Neural cell (in vitro differentiated cells): ENCODE data around the gene ETV6. TPM values are rescaled to one million over a fixed set of nuclear protein-coding genes. Genes with fewer than 3 reads are reported as not detected.

Experiments used
- H2AFZ ChIP-seq: fragments of 200-600, 300-800 bp; sonication (generic), shearing (Covaris generic); 2 replicates; pipeline ENCODE4 v1.6.0; 2014; ENCODE audit warnings: low read depth, mild to moderate bottlenecking, antibody characterized with exemption, low read length, moderate library complexity
- H3F3A ChIP-seq: fragments of 200-600 bp; shearing (Covaris generic); 2 replicates; pipeline ENCODE4 v1.6.1; 2016; ENCODE audit warnings: mild to moderate bottlenecking, moderate library complexity, mixed read lengths, antibody characterized with exemption, low read length; ENCODE audit not compliant: insufficient read depth, poor library complexity, severe bottlenecking
- H3K27ac ChIP-seq: fragments of 200-600, 300-800 bp; sonication (generic), shearing (Covaris generic); 2 replicates; pipeline ENCODE4 v1.5.1; 2014; ENCODE audit warnings: mild to moderate bottlenecking, low read length, moderate library complexity
- H3K27me3 ChIP-seq: fragments of 300-800, 200-600 bp; sonication (generic), shearing (Covaris generic); 2 replicates; pipeline ENCODE4 v1.6.0; 2014; ENCODE audit warnings: mild to moderate bottlenecking, low read depth, low read length, moderate library complexity; ENCODE audit not compliant: insufficient read depth
- H3K36me3 ChIP-seq: fragments of 300-800, 200-600 bp; sonication (generic), shearing (Covaris generic); 2 replicates; pipeline ENCODE4 v1.5.1; 2014; ENCODE audit warnings: mild to moderate bottlenecking, antibody characterized with exemption, low read length, moderate library complexity; ENCODE audit not compliant: insufficient read depth
- H3K4me2 ChIP-seq: fragments of 300-800, 200-600 bp; sonication (generic), shearing (Covaris generic); 2 replicates; pipeline ENCODE4 v1.6.0; 2014; ENCODE audit warnings: mild to moderate bottlenecking, low read length
- H3K4me3 ChIP-seq: fragments of 300-800, 200-600 bp; sonication (generic), shearing (Covaris generic); 2 replicates; pipeline ENCODE4 v1.5.1; 2014; ENCODE audit warnings: mild to moderate bottlenecking, low read length, moderate library complexity
- H3K79me2 ChIP-seq: fragments of 200-600 bp; shearing (Covaris generic); replicated peaks from 2 replicates; pipeline ENCODE4 v1.6.0; 2014; ENCODE audit warnings: mild to moderate bottlenecking, low read length, moderate library complexity; ENCODE audit not compliant: insufficient read depth
- H3K9ac ChIP-seq: fragments of 300-800, 200-600 bp; sonication (generic), shearing (Covaris generic); 2 replicates; pipeline ENCODE4 v1.6.1; 2016; ENCODE audit warnings: mild to moderate bottlenecking, low read length, mixed read lengths
- H3K9me2 ChIP-seq: fragments of 200-600 bp; shearing (Covaris generic); 2 replicates; pipeline ENCODE4 v1.6.1; 2016; ENCODE audit warnings: mild to moderate bottlenecking, low read length, mixed read lengths; ENCODE audit not compliant: insufficient read depth
- H3K9me3 ChIP-seq: fragments of 200-600, 300-800 bp; sonication (generic), shearing (Covaris generic); 2 replicates; pipeline ENCODE4 v1.6.1; 2016; ENCODE audit warnings: mild to moderate bottlenecking, mixed run types, low read length, moderate library complexity, mixed read lengths
- H4K20me1 ChIP-seq: fragments of 200-600 bp; shearing (Covaris generic); 2 replicates; pipeline ENCODE4 v1.6.1; 2016; ENCODE audit warnings: mild to moderate bottlenecking, mixed run types; ENCODE audit not compliant: insufficient read depth
- CTCF ChIP-seq: fragments of 450-650 bp; IDR thresholded peaks from 2 replicates; pipeline ENCODE4 v1.5.1; 2014; ENCODE audit warnings: antibody characterized with exemption, mild to moderate bottlenecking, moderate library complexity; ENCODE audit not compliant: poor library complexity, severe bottlenecking
- EP300 ChIP-seq: fragments of 450-650 bp; conservative IDR thresholded peaks from 2 replicates; pipeline ENCODE4 v1.6.1; 2014; ENCODE audit warnings: antibody characterized with exemption, mild to moderate bottlenecking, moderate library complexity; ENCODE audit not compliant: poor library complexity, severe bottlenecking
- EZH2 ChIP-seq: fragments of 200-600, 300-800 bp; shearing (Covaris generic), sonication (generic); IDR thresholded peaks from 2 replicates; pipeline ENCODE4 v1.6.1; 2014; ENCODE audit warnings: antibody characterized with exemption, low read length, borderline replicate concordance, mild to moderate bottlenecking; ENCODE audit not compliant: insufficient read depth, poor library complexity, severe bottlenecking
- MXI1 ChIP-seq: fragments of 450-650 bp; conservative IDR thresholded peaks from 2 replicates; pipeline ENCODE4 v1.6.1; 2014; ENCODE audit warnings: antibody characterized with exemption, mild to moderate bottlenecking; ENCODE audit not compliant: poor library complexity, severe bottlenecking
- POLR2AphosphoS5 ChIP-seq: IDR thresholded peaks from 2 replicates; pipeline ENCODE4 v1.6.1; 2012
- RAD21 ChIP-seq: fragments of 450-650 bp; conservative IDR thresholded peaks from 2 replicates; pipeline ENCODE4 v1.6.1; 2014; ENCODE audit warnings: antibody characterized with exemption, mild to moderate bottlenecking, moderate library complexity
- REST ChIP-seq: IDR thresholded peaks from 2 replicates; pipeline ENCODE4 v1.6.1; 2012; ENCODE audit warnings: borderline replicate concordance
- SMC3 ChIP-seq: fragments of 450-650 bp; conservative IDR thresholded peaks from 2 replicates; pipeline ENCODE4 v1.6.1; 2014; ENCODE audit warnings: antibody characterized with exemption, mild to moderate bottlenecking, moderate library complexity; ENCODE audit not compliant: poor library complexity
- TAF1 ChIP-seq: IDR thresholded peaks from 2 replicates; pipeline ENCODE4 v1.6.1; 2012; ENCODE audit warnings: low read depth
- polyA plus RNA-seq: library from polyadenylated mRNA; depleted of rRNA; stranded (reverse); fragments of >200 nt; gene quantifications from 2 replicates; pipeline ENCODE4 v1.2.3, GENCODE V29; 2014

The ETV6 gene
- polyA plus RNA-seq, 1 donor from 2014 or later = 1.6 TPM

GRCh38 chr12:11732715-11733114, 83.2 kb downstream of the ETV6 start:
- Histone ChIP-seq H4K20me1 (no peaks in the 10 kb centered on the region), H2AFZ (no peak overlapping the region), H3K9me3 (no peaks in the 10 kb centered on the region), H3K4me3 (no peak overlapping the region), H3K4me2 (no peak overlapping the region), H3K27ac (no peak overlapping the region), H3K79me2 (no peaks in the 10 kb centered on the region), H3K36me3 (no peaks in the 10 kb centered on the region), H3K9me2 (no peaks in the 10 kb centered on the region), H3K9ac (no peak overlapping the region), H3K27me3 (no peaks in the 10 kb centered on the region), H3F3A (no peaks in the 10 kb centered on the region)
- TF ChIP-seq POLR2AphosphoS5 (no peak), EP300 (no peak), EZH2 (no peak), CTCF (no peak), REST (no peak), SMC3 (no peak), RAD21 (no peak), TAF1 (no peak), MXI1 (no peak)

- Histone ChIP-seq H3K4me3 (no peak overlapping the region), H3K9me2 (no peaks in the 10 kb centered on the region), H3K27me3 (no peaks in the 10 kb centered on the region), H4K20me1 (no peaks in the 10 kb centered on the region), H3K27ac (no peak overlapping the region), H2AFZ (no peak overlapping the region), H3F3A (no peaks in the 10 kb centered on the region), H3K9ac (no peak overlapping the region), H3K36me3 (no peaks in the 10 kb centered on the region), H3K9me3 (no peaks in the 10 kb centered on the region), H3K79me2 (no peaks in the 10 kb centered on the region), H3K4me2 (no peak overlapping the region)
- TF ChIP-seq SMC3 (no peak), EP300 (no peak), MXI1 (no peak), REST (no peak), TAF1 (no peak), EZH2 (no peak), CTCF (no peak), RAD21 (no peak), POLR2AphosphoS5 (no peak)
Measured at GRCh38 chr12:11734580-11735180, 85.2 kb downstream of the ETV6 start.
